Measurements from ENCODE around the gene PNMA8B.

DNA sequence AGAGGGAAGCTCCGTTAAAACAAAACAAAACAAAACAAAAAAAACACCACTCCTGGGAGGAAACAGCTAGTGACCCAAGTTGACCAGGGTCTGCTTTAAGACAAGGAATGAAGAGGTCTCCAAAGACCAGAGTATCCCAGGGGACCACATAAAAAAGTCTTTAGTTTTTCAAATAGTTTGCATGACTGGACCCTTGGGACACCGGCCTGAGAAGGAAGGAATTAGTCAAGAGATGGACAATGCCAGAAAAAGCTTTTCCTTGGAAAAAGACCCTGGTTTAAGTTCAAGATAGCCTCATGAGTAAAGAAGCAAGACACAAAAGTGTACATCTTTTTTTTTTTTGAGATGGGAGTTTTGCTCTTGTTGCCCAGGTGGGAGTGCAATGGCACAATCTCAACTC is 12.5 kb upstream of the PNMA8B start:
- TF ChIP-seq, protein P1, sequence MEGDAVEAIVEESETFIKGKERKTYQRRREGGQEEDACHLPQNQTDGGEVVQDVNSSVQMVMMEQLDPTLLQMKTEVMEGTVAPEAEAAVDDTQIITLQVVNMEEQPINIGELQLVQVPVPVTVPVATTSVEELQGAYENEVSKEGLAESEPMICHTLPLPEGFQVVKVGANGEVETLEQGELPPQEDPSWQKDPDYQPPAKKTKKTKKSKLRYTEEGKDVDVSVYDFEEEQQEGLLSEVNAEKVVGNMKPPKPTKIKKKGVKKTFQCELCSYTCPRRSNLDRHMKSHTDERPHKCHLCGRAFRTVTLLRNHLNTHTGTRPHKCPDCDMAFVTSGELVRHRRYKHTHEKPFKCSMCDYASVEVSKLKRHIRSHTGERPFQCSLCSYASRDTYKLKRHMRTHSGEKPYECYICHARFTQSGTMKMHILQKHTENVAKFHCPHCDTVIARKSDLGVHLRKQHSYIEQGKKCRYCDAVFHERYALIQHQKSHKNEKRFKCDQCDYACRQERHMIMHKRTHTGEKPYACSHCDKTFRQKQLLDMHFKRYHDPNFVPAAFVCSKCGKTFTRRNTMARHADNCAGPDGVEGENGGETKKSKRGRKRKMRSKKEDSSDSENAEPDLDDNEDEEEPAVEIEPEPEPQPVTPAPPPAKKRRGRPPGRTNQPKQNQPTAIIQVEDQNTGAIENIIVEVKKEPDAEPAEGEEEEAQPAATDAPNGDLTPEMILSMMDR (IDR thresholded peaks at IDR 0.05; ENCODE audit: insufficient read depth, low read depth, low read length): no peak
- TF ChIP-seq EZH2 (IDR thresholded peaks at IDR 0.05; ENCODE audit: insufficient read depth, low read length): no peak
